AG08395 (cell line): ENCODE measurements around the gene THSD4.

Experiments used
- DNase-seq: peaks from one replicate; pipeline ENCODE4 v3.0.0; 2012; ENCODE audit warnings: mixed read lengths, low spot score

Gene THSD4

GRCh38 chr15:71114887-71115566, at the start of gene THSD4:
TSS of gene THSD4 (plus strand) at chr15:71115471.
- peak; percentile 89 for DNase-seq

GRCh38 chr15:71066983-71067382, 48.3 kb upstream of the THSD4 start:
- DNase-seq: peak; percentile 50

DNA sequence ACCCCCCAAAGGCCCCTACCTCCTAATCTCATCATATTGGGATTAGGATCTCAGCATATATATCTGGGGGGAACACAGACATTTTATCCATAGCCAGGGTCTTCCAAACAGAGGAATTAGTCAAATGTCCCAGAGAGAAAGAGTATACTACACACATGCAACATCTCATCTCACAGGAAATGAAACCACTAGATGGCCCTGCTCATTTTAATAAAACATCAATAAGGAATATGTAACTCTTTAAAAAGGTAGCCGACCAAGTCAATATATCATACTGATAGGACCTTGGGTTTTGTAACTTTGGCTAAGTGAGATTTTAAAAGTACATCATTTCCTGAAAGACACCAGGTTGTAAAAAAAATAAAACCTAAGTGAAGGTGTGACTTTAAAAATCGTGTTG, 45.6 kb upstream of the THSD4 start:
- DNase-seq: no peak

- no peak for DNase-seq
These were observed 43.7 kb upstream of the THSD4 start for GRCh38 chr15:71071529-71071928.

GRCh38 chr15:71072423-71072822, 42.8 kb upstream of the THSD4 start:
- no peak for DNase-seq

- no peak for DNase-seq
These were observed 36.6 kb upstream of the THSD4 start for GRCh38 chr15:71078506-71079207.

DNA sequence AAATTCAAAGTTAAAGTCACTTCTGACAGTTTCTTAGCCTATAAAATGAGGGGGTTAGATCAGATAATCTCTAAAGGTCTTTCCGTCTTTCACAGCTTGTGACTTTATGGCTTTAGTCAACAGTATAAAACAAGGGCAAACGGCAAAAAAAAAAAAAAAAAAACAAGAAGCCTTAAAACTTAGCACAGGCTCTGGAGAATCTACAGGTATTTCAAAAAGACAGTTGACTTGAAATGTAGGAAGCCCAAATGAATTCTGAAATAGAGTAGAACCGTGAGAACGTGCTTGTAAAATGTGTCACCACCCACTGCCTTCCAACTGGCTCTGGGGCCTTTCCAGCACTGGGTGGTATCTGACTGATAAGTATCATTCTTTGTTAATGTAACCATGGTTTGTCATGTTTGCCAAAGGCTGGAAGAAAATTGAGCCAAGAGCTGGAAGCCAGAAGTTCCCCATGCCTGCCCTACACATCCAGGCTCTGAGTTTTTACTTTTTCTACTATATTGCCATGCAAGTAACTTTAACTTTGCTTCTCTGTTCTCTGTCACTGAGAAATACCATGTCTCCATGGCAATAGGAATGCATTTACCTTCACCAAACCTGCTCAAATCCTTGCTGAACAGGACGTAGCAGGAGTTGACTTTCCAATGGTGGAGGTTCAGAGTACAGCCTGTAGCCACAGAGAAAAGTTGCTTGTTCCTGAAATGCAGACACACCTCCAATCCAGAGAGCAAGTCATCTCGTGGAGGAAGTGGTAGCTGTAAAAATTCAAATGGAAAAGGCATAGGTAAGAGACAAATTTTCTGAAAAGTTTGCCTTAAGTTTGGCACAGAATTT, 35.8 kb upstream of the THSD4 start:
- peak; percentile 80 for DNase-seq

DNA sequence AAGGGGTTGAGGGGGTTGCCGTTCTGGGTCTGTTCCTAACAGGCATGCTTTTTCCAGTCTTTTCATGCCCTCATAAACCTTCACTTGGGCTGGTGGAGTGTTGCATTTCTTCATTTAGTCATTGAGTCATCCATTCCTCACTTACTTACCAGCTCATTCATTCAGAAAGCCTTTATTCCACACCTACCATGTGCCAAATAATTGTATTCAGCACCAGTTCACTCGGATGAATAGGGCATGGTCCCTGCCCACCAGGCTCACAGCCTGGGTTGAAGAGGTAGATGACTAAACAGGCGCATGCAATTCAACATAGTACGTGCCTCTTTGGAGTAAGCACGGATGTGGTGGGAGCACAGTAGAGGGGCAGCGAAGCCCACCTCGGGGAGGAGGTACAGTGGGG, 35.1 kb upstream of the THSD4 start:
- no peak for DNase-seq

DNA sequence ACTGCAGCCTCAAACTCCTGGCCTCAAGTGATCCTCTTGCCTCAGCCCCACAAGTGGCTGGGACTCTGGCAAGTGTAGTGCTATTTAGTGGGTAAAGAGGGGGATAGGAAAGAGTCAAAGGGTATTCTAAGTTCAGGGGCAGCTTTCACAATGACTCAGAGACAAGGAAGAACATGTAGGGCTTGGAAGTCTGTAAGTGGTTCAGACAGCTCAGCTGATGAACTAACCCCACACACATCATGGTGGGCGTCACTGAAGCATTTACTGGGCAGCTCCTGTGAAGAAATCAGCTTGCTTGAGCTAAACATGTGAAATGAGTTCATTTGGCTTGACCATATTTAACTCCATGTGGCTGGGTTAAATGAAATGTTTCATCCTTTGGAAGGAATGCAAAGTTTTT, 34.6 kb upstream of the THSD4 start:
- peak; percentile 81 for DNase-seq

DNA sequence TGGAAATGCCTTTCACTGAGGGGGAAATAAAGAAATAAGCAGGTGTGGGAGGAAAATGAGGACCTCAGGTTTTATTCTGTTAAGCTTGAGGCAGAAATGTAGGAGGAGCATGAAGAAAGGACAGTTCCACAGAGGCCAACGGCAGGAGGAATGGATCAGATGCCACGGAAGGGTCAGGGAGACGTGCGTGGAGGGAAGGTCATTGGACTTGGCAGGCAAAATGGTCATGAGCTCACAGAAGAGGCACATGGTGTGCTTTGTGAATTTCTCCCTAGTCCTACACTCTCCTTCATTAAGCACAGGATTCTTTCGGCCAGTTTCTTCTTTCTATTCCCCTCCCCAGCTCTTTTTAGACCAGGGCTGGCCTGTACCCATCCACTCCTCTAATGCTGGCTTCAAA, 32.5 kb upstream of the THSD4 start:
- no peak for DNase-seq

DNA sequence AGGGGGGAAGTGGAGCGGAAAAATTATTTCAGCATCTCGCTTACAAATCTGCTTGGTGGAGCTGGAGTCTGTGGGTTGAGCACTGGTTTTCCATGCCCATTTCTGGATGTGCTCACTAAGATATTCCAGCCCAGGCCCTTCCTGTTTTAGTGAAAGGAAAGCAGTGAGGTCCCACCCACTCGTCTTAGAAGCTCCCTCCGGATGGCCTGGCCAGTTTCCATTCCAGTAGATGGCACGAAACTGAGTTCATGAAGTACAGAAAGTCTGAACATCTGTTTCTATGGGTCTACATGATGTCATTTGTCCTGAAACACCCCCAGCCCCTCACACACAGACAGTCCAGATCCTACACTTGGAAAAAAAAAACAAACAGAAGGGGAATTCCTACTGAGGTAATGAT, 31.9 kb upstream of the THSD4 start:
- DNase-seq: peak; percentile 68

GRCh38 chr15:71084264-71084663, 31.0 kb upstream of the THSD4 start:
- no peak for DNase-seq

- DNase-seq: no peak
These were observed 29.5 kb upstream of the THSD4 start for GRCh38 chr15:71085809-71086208.

- DNase-seq: no peak
These were observed 27.1 kb upstream of the THSD4 start for GRCh38 chr15:71088155-71088554.

DNA sequence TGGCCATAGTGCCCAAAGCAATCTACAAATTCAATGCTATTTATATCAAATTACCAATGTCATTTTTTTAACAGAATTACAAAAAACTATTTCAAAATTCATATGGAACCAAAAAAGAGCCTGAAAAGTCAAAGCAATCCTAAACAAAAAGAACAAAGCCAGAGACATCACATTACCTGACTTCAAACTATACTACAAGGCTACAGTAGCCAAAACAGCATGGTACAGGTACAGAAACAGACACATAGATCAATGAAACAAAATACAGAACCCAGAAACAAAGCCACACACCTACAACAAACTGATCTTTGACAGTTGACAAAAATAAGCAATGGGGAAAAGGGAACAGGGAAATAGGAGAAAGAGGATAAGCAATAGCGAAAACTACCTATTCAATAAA, 26.6 kb upstream of the THSD4 start:
- DNase-seq: no peak

DNA sequence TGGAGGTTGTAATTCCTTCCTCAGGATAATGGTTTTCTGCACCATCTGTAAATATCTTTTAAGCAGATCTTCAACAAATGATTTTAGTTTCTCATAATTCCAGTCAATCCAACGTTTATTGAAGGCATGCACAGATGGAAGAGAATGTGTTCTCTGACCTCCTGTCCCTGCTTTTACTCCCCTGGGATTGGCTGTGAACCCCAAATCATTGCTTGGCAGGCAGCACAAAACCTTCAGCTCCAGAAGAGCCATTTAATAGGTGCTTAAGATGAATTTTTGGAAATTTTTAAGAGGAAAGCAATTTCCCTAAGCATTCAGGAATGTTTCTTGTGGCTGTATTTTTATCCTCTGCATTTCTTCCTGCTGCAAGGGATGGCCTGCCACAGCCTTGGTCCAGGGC, 25.5 kb upstream of the THSD4 start:
- DNase-seq: no peak

DNA sequence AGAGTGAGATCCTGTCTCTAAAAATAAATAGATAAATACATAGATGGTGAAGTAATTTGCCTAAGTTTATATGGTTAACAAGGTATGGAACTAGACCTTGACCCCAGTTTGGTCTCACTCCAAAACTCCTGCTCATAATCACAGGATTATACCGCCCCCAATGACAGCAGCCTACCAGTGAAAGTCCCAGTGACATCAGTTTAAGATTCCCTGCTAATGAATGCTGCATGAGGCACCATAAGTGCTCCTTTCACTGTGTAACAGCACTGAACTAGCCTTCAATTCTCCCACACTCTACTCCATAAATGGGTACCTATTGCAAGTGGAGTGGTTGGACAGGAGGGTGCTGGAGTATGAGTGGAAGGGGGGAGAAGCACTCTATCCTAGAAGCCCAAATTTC, 23.7 kb upstream of the THSD4 start:
- DNase-seq: no peak

GRCh38 chr15:71092056-71092600, 23.1 kb upstream of the THSD4 start:
- no peak for DNase-seq

DNA sequence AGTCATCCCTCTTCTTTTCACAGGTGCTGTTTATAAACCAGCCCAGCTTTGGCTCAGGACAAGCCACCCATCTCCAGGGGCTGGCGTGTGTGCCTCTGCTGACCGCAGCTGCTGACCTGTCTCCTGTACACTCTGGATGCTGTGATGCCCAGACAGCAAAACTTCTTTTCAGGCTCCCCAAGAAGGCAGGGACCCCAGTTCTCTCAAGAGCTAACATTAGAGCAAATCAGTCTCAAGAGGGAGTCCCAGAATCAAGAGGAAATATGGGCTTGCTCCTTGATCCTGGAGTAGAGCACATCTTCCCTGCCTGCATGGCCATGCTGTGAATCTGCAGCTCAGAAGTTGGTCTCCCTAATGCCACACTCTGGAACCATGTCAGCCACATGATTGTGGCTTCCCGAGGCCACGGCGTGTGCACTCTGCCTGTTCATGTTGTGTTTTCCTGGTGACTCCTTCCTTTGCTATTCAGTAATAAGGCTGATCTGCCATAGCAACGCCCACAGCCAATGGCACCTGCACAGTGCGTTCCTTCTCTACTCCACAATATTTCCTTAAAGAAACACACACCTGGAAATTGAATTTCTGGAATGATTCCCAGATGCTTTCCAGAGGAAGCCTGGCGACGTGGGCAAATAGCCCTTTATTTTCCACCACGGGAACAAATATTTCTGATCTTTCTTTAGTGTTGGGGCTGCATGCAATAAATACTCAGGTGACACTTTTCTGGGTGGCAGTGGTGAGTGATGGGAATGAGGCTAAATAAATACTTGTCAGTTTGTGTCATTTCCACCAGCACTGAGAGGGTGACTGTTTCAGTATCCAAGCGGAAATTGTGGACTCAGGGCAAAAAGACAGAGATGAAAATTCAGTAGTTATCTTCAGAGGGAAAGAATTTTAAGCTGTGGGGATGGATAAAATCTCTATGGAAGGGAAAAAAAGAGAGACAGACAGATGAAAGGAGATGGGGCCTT, 21.9 kb upstream of the THSD4 start:
- peak; percentile 80 for DNase-seq

DNA sequence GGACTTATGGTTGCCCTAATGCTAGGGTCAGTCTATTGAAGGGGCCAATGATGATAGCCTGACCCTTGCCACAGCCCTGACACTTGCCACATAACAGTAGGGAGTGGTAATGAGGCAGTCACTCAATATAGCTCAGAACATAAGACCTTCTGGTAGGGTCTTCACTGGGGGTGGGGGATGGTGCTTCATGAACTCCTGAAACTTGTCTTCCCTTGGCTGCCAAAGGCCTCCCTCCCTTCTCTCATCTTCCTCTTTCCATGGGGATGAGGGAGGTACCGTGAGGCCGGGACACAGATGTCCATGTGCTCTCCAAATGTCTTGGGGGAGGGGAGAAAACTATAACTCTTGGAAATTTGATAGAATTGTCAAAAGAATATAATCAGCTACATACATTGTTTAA, 21.1 kb upstream of the THSD4 start:
- no peak for DNase-seq

DNA sequence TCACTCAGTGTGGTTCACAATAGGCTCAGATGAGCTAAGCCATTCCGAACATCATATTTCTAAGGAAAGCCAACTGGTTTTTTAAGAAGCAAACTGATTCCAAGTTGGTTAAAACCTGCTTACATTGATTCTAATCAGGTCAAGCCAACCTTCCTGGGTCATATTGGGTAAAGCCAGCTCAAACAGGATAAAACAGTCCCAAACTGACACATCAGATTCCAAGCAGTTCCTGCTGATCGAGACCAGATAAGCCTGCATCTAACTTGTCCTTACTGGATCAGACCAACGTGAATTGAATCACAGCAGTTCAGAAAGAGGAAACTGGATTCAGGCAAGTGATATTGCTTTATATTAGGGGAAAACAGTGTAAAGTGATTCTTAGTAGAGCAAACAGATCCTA, 18.6 kb upstream of the THSD4 start:
- DNase-seq: no peak

DNA sequence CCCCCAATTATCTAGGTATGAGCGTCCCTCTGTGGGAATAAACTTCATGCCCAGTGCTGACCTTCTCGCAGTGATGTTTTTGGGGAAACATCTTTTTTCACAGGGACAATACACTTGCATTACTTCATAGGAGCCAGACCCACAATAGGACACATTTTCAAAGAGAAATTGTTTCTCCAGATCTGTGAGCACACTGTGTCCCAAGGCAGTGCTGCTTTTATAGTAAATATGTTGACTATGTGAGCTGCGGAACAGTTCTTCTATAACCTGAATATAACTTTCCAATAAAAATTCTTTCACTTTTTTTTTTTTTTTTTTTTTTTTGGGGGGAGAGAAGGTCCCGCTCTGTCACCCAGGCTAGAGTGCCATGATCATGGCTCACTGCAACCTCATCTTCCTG, 17.4 kb upstream of the THSD4 start:
- DNase-seq: no peak
